ENCODE results near the gene TMEM89. TPM values are rescaled to one million over a fixed set of nuclear protein-coding genes. Genes with fewer than 3 reads are reported as not detected.

The TMEM89 gene
- not detected in 2 replicates for total RNA-seq

- no peak for DNase-seq
Observed at GRCh38 chr3:48621461-48621869, at the start of gene TMEM89. Gene TMEM89 (minus strand): TSS chr3:48621769. CDS start chr3:48621756, 13 bp downstream.

DNA sequence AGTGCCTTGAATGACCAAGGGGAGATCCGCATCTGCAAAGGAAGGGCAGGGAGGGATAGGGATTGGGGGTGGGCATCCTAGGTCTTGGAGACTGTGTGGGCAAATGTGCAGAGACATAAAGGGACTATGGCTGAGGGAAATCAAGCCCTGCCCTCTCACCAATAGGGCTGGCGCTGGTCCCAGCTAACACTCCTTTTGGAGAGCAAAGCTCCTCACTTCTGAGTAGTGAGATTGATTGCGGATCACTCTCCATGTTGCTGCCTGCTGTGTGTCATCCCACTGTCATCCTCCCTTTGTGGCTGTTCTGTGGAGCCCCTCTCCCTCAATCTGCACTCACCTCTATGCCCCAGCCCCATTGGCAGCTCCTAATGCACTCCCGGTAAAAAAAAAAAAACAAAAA lies 43.4 kb upstream of the TMEM89 start:
- no peak for DNase-seq

GRCh38 chr3:48664313-48664644 lies 42.7 kb upstream of the TMEM89 start:
- no peak for DNase-seq

DNA sequence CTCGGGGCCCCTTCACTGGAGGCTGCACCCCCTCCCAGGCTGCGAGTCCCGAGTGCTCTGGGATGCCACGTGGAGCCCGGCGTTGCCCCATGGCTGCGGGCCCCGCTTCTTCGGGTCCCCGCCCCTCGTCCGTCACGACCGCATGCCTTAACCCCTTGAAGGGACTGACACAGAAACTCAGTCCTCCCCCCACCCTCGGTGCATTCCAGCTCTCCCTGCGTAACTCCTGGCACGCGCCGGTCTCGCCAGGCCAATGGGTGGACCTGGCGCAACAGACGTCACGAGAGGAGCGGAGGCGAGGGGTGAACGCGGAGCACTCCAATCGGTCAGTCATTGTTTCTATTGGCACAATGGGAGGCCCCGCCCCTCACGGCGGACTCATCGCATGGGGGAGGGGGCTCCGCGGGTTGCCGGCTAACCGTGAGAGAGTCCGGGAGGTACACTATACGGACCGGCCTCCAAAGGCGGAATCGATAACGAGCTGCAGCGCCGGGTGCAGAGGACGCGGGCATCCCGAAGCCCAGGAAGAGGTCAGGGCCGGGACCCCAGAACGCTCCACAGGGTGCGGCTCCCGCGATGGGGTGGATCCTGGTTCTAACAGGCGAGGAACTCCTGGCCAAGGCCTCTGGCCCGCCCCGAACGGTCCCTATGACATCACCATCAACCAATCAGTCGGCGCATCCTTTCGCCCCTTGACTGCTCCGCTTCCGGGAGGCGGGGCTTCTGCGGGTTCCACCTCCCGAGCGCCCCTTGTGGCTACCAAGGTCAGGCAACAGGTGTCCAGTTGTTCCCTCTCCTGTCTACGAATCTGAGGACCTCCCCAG lies 42.1 kb upstream of the TMEM89 start:
- peak; percentile 98 for DNase-seq

GRCh38 chr3:48662753-48663488 lies 41.4 kb upstream of the TMEM89 start, which contains the start of gene CELSR3:
Gene CELSR3 (minus strand): TSS chr3:48662886. CDS start chr3:48662634, 252 bp downstream.
- DNase-seq: peak; percentile 91

DNA sequence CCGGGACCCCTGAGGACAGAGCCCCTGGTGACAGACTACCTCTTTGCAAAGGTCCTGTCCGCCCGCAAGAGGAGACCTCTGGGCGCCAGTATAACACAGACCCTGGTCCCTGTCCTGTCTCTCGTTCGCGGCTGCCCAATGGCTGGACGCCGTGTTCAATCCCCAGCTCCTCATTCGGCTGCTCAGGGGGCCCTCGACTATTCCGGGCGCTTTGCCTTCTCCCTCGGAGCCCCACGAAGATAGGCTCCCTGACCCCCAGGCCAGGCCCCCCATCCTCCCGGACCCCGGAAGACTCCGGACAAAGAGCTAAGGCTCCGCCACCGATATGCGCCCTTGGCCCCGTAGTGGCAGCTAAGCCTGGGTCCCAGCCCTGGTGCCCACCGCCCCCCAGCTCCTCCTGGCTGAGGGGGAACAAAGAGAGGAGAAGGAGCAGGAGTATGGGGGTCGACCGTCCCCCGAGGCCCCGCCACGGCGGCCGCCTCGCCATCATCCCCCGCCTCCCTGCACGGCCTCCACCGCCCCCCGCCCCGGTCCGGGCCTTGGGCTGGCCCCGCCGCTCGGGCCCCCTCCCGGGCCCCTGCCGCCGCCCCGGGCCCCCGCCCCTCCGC lies 40.7 kb upstream of the TMEM89 start:
- DNase-seq: no peak

GRCh38 chr3:48661501-48662144 lies 40.1 kb upstream of the TMEM89 start:
- peak; percentile 68 for DNase-seq

GRCh38 chr3:48660800-48661400 lies 39.3 kb upstream of the TMEM89 start:
- no peak for DNase-seq

DNA sequence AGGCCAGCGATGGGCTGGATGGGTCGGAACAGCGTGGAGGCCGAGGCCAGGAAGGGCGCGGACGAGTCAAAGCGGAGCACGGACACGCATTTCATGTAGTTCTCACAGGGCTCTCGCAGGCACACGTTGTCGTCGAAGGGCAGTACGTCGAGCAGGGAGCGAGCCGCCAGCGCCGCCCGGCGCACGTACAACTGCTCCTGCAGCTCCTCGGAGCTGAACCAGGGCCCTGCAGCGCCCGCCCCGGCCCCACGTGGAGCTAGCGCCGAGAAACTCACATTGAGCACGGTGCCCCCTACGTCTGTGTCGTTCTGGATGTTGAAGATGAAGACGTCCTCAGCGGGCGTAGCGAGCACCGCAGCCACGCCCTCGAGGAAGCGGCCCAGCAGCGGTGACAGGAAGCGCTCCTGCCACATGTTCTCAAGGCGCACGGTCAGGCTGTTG lies 35.3 kb upstream of the TMEM89 start:
- DNase-seq: peak; percentile 32

GRCh38 chr3:48656061-48656840 lies 34.7 kb upstream of the TMEM89 start:
- peak; percentile 85 for DNase-seq

DNA sequence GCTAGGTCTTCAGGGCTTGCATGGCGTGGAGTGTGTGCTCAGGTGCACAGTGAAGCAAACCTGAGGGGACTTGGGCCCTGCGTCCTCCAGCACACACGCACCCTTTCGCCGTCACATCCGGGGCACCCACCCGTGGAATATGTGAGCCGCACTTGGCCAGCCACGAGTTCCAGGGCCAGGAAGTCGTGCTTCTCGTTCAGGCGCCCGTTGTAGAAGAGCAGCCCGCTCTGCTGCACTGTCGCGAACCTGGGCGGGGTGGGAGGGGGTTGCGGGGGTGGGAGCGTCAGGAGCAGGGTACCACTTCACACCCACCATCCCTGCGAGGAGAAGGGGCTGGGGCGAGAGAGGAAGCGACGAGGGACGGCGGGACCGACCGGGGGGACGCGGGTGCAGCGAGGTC lies 34.0 kb upstream of the TMEM89 start:
- no peak for DNase-seq

GRCh38 chr3:48655063-48655462 lies 33.5 kb upstream of the TMEM89 start:
- DNase-seq: no peak

DNA sequence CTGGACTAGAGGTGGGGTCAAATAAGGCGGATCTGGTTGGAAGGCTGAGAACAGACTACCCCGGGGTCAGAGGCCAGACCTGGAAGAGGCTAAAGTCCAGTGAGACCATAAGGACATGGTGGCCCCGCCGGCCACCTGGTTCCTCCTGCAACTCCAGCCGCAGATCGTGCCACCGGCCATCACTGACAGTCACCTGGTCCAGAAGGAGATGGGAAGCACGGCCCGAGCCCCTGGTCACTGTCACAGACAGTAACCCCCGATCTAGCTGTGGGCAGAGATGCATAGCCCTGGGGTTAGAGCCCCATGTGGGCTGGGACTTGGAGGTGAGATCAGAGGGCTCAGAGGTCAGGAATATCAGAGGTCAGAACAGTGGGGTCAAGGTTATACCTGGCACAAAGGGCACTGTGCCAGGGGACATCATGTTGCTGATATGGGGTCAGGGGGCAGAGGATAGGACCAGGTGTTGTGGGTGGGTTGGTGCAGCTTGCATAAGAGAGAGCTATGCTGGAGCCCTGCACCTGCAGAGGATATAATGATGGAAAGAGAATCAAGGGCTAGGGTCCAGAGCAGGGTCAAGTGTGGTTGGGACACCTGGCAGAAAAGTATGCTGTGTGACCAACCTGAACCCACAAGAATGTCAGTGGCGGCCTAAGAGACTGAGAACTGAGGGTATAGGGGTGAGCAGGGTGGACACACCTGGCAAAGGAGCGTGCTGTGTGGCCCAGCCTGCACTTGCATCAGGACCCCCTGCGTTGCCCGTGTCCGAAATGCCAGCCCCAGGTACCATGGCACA lies 31.6 kb upstream of the TMEM89 start:
- no peak for DNase-seq

DNA sequence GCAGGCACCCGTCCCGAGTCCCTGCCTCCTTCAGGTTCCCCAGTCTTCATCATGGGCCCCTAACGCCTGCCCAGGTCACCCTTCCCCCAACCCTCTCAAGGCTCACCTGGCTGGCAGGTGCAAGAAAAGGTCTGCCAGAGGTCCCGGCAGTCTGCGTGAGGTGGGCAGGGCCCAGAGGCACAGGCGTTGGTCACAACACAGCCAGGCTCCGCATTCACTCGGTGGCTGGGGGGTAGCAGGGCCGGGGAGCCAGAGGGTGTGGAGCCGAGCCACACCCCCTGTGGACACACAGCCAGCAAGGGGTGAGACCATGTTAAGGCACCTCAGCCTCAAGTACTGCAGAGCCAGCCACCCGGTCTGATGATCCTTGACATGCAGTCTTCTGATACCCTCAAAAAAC lies 30.2 kb upstream of the TMEM89 start:
- no peak for DNase-seq

- no peak for DNase-seq
Observed at GRCh38 chr3:48650723-48651122, 29.2 kb upstream of the TMEM89 start.

GRCh38 chr3:48648188-48648850 lies 26.8 kb upstream of the TMEM89 start:
- no peak for DNase-seq

GRCh38 chr3:48647714-48648113 lies 26.1 kb upstream of the TMEM89 start:
- no peak for DNase-seq

DNA sequence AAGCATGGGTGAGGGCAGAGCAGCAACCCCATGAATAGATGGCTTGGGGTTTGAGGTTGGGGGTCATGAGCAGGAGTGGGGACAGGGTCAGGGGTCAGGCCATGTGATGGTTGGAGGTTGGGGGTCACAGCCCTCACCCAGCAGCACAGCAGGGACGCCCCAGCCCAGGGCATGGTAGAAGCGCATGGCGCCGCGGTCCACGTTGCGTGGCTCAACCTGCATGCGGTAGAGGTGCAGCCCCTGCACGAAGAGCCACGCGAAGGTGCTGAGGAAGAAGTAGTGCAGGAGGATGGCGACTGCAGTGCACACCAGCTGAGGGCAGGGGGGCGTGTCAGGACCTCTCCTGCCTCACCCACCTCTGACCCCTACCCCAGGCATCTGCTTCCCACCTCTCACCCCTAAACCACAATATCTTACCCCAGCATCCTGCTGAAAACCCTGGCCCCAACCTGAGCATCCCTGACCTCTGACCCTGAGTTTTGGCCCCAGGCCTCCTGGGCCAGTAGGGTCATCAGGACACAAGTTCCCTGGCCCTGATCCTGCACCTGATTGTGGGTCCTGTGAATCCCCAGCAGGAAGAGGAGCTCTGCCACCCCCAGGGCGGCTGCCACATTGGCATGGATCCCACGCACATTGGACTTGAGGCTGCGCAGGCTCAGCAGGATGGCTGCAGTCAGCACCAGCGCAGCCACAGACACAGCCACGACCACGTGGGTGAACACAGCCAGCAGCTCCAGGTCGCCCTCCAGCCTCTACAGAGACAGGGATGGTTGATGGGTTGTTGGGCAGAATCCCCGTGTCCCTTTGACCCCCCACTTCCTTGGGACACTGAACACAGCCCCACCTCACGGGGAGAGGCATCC lies 23.6 kb upstream of the TMEM89 start:
- DNase-seq: no peak

DNA sequence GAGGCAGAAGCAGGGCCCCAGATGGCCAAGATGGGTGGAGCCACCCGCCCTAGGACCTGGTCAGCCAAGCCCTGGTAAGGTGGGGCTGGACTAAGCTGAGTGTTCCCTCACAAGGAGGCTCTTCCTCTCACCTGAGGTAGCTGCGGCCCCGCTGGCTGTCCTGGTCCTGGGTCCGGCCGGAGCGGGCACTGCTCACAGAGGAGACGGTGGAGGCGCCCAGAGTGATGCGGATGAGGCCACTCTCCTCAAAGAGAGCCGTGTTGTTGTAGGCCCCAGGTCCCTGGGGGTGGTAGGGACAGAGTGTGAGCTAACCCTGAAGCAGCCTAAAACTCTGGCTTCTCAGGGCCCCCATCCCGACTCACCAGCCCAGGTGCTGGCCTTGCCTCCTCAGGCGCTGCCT lies 21.0 kb upstream of the TMEM89 start:
- DNase-seq: no peak
